Kidney (tissue), 14 donors: ENCODE results near the gene ZNF202. TPM values are rescaled to one million over a fixed set of nuclear protein-coding genes. Genes with fewer than 3 reads are reported as not detected.

ENCODE experiments used
- DNase-seq, 5 donors: peaks; one replicate each; pipeline ENCODE4 v3.0.0-alpha.2; 2013 to 2020
- FAIRE-seq: peaks from 2 replicates; lab custom pipeline; 2012; peaks lifted over from hg19 to GRCh38; lab: Jason Lieb, UNC
- H3K27ac ChIP-seq, 2 donors: one replicate each; pipeline ENCODE4 v1.7.0; 2013; ENCODE audit warnings: low read depth in 2 of 2, low read length in 2 of 2, inconsistent platforms in 1 of 2
- H3K27me3 ChIP-seq: one replicate; pipeline ENCODE4 v1.7.1; 2013; ENCODE audit warnings: low read length, inconsistent platforms; ENCODE audit not compliant: control insufficient read depth, insufficient read depth
- H3K36me3 ChIP-seq, 3 donors: one replicate each; pipeline versions ENCODE4 v1.7.0 to v1.7.1; 2013; ENCODE audit warnings: low read length in 3 of 3, control low read depth in 1 of 3, inconsistent platforms in 1 of 3; ENCODE audit not compliant: insufficient read depth in 3 of 3, control insufficient read depth in 2 of 3
- H3K4me1 ChIP-seq, 3 donors: one replicate each; pipeline versions ENCODE4 v1.7.0 to v1.7.1; 2013; ENCODE audit warnings: low read length in 3 of 3, inconsistent platforms in 1 of 3, low read depth in 1 of 3; ENCODE audit not compliant: control insufficient read depth in 2 of 3, insufficient read depth in 2 of 3
- H3K4me3 ChIP-seq, 3 donors: one replicate each; pipeline versions ENCODE4 v1.7.0 to v1.8.1; 2013; ENCODE audit warnings: low read length in 3 of 3, control low read depth in 1 of 3, inconsistent platforms in 1 of 3
- H3K9ac ChIP-seq, 3 donors: one replicate each; pipeline versions ENCODE4 v1.7.0 to v1.7.1; 2013; ENCODE audit warnings: low read length in 3 of 3, control low read depth in 1 of 3, inconsistent platforms in 1 of 3
- H3K9me3 ChIP-seq, 3 donors: one replicate each; pipeline versions ENCODE4 v1.7.0 to v1.7.1; 2013; ENCODE audit warnings: low read length in 3 of 3, control low read depth in 1 of 3, inconsistent platforms in 1 of 3; ENCODE audit not compliant: control insufficient read depth in 2 of 3, insufficient read depth in 1 of 3
- CTCF ChIP-seq: IDR thresholded peaks from 3 replicates; pipeline ENCODE4 v1.5.1; 2012; ENCODE audit warnings: mild to moderate bottlenecking, moderate library complexity, borderline replicate concordance; ENCODE audit not compliant: insufficient read depth; ENCODE audit errors: extremely low read depth
- intact Hi-C: fragments of 100-400 bp; cut with DNase I; formaldehyde crosslinking; loops from one replicate; pipeline ENCODE4 v1.11.1; 2022
- polyA plus RNA-seq: library from polyadenylated mRNA; stranded (reverse); fragments of 350-450 nt; fragmentation: Illumina TruSeq; extraction: RNeasy Lipid Tissue Mini Kit (QIAGEN cat#74804); gene quantifications from one replicate; pipeline ENCODE4 v1.2.3, GENCODE V29; 2014; ENCODE audit warnings: low read depth, low replicate concordance; ENCODE audit not compliant: insufficient read depth
- total RNA-seq: library from RNA; stranded (reverse); fragmentation: NEBNext Ultra II Directional; extraction: Animal tissue kit (Norgen Biotek cat#: 25700); gene quantifications from one replicate; pipeline ENCODE4 v1.2.1, GENCODE V29; 2021
- donor health status: control.
- donor health status: control.
- donor health status: control.
- donor health status: control.
- donor health status: control.
- donor health status: DM: yes; HTN: yes; CAD: no.
- donor health status: Normal renal cell carcinoma (clear cell type).

ZNF202 gene
- total and polyA plus RNA-seq, 2 donors from 2014 or later, result 4.5 to 9.8 TPM

- FAIRE-seq (no peak), DNase-seq (no peak)
- Histone ChIP-seq H3K27ac (no peak overlapping the region), H3K4me1 (no peaks in the 10 kb centered on the region), H3K36me3 (no peaks in the 10 kb centered on the region), H3K9me3 (no peaks in the 10 kb centered on the region), H3K27me3 (no peaks in the 10 kb centered on the region), H3K9ac (no peak overlapping the region), H3K4me3 (no peak overlapping the region)
- no peak for TF ChIP-seq CTCF
- intact Hi-C loops, result no loop called here
Observed at GRCh38 chr11:123773026-123773425, 31.6 kb upstream of the ZNF202 start.

GRCh38 chr11:123771664-123772063 lies 30.2 kb upstream of the ZNF202 start:
- DNase-seq (no peak), FAIRE-seq (no peak)
- TF ChIP-seq CTCF, result no peak
- intact Hi-C loops, result no loop called here
- H3K27ac ChIP-seq, result no peak overlapping the region
- H3K4me3 ChIP-seq, result no peak overlapping the region
- H3K9me3 ChIP-seq, result no peaks in the 10 kb centered on the region
- H3K9ac ChIP-seq, result no peak overlapping the region
- H3K27me3 ChIP-seq, result no peaks in the 10 kb centered on the region
- no peaks in the 10 kb centered on the region for H3K4me1 ChIP-seq
- no peaks in the 10 kb centered on the region for H3K36me3 ChIP-seq

GRCh38 chr11:123770712-123771111 lies 29.3 kb upstream of the ZNF202 start:
- no peak overlapping the region for H3K4me3 ChIP-seq
- no peaks in the 10 kb centered on the region for H3K9me3 ChIP-seq
- no peaks in the 10 kb centered on the region for H3K36me3 ChIP-seq
- DNase-seq (no peak), FAIRE-seq (no peak)
- H3K27ac ChIP-seq, result no peak overlapping the region
- H3K27me3 ChIP-seq, result no peaks in the 10 kb centered on the region
- no peak for TF ChIP-seq CTCF
- no peak overlapping the region for H3K9ac ChIP-seq
- intact Hi-C loops, result no loop called here
- no peaks in the 10 kb centered on the region for H3K4me1 ChIP-seq

GRCh38 chr11:123765601-123766000 lies 24.1 kb upstream of the ZNF202 start:
- H3K36me3 ChIP-seq, result no peaks in the 10 kb centered on the region
- no peak overlapping the region for H3K4me3 ChIP-seq
- no peaks in the 10 kb centered on the region for H3K27me3 ChIP-seq
- FAIRE-seq (no peak), DNase-seq (no peak)
- TF ChIP-seq CTCF, result no peak
- H3K27ac ChIP-seq, result no peak overlapping the region
- H3K9ac ChIP-seq, result no peak overlapping the region
- H3K9me3 ChIP-seq, result peaks cover 0 to 9% (median 8%) of the 10 kb centered on the region in 3 donors
- intact Hi-C loops, result no loop called here
- no peaks in the 10 kb centered on the region for H3K4me1 ChIP-seq
